Measurements from ENCODE around the gene AKR1C3. TPM values are rescaled to one million over a fixed set of nuclear protein-coding genes. Genes with fewer than 3 reads are reported as not detected.

Gene AKR1C3
- 0.52 and 9.6 TPM in 2 replicates for total RNA-seq

GRCh38 chr10:5094265-5095205, at the start of gene AKR1C3:
Gene AKR1C3, plus strand, starts transcription at chr10:5094414. Its CDS starts 31 bp downstream, at chr10:5094445.

Other genes with a start within 250 kb of the AKR1C3 start
- gene AKR1C1, start 131.0 kb upstream of the AKR1C3 start, total RNA-seq: 12.9 and 72.8 TPM in 2 replicates
- gene AKR1C2, start 90.6 kb upstream of the AKR1C3 start, total RNA-seq: 3.7 and 4.7 TPM in 2 replicates
- gene AKR1C8, start 90.7 kb downstream of the AKR1C3 start, total RNA-seq: not detected in 2 replicates
- not detected in 2 replicates for gene AKR1C4, start 102.4 kb downstream of the AKR1C3 start, total RNA-seq